Fibroblast of upper back skin (primary cell): ENCODE results near the gene BUB1.
"Not testable (repeated sequence)": the region's sequence is repeated elsewhere in the genome, so short reads cannot be mapped to it uniquely, and the experiment has no call there.

Source experiments
- DNase-seq: peaks from one replicate; pipeline ENCODE4 v3.0.0-alpha.2; 2013

The BUB1 gene

GRCh38 chr2:110589677-110590330 is 88.1 kb downstream of the BUB1 start:
- DNase-seq, result not testable (repeated sequence)

- not testable (repeated sequence) for DNase-seq
Measured at GRCh38 chr2:110588520-110588919, 89.3 kb downstream of the BUB1 start.
